Stomach (tissue), 4 donors: ENCODE data around the gene MRPL58.

Experiments used
- POLR2A ChIP-seq, 4 donors: fragments of 450-650 bp; IDR thresholded peaks; one replicate each; pipeline ENCODE4 v1.6.1; 2016; ENCODE audit warnings: antibody characterized with exemption in 4 of 4, control low read depth in 2 of 4, mild to moderate bottlenecking in 1 of 4, moderate library complexity in 1 of 4
- POLR2AphosphoS5 ChIP-seq, 3 donors: sonication (generic); formaldehyde crosslinking; IDR thresholded peaks; one replicate each; pipeline ENCODE4 v1.6.1; 2016; ENCODE audit warnings: antibody characterized with exemption in 3 of 3

DNA sequence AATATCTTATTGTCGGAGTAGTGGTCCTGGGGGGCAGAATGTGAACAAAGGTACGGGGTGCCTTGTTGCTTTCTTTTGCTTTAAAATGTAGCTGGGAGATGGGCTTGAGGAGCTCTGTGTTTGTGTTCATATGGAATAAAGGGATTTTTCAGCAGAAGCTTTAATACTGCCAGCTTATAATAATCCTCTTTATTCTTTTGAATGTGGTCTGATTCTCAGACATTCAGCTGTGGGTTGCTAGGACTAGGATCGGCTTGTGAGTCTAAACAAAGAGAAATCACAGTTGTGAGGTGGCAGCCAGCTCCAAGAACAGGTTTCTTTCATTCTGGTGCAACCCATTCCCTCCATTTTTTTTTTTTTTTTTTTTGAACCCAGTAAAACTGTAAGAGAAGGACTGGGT, 7.2 kb downstream of the MRPL58 start:
- TF ChIP-seq POLR2AphosphoS5 (IDR thresholded peaks at IDR 0.05) (no peak), POLR2A (IDR thresholded peaks at IDR 0.05) (no peak)
